OCI-LY1 (cell line): ENCODE measurements around the gene LYPD6.
"Not testable (repeated sequence)": the region's sequence is repeated elsewhere in the genome, so short reads cannot be mapped to it uniquely, and the experiment has no call there.

Source experiments
- H2AFZ ChIP-seq: fragments of 200-600 bp; sonication (generic), shearing (Covaris generic); 2 replicates; pipeline ENCODE4 v1.6.0; 2014; ENCODE audit warnings: antibody characterized with exemption, mild to moderate bottlenecking, low read length
- H3F3A ChIP-seq: fragments of 200-600 bp; sonication (generic), shearing (Covaris generic); 2 replicates; pipeline ENCODE4 v1.6.0; 2014; ENCODE audit warnings: mild to moderate bottlenecking, antibody characterized with exemption, low read length, moderate library complexity; ENCODE audit not compliant: insufficient read depth
- H3K27ac ChIP-seq: fragments of 200-600 bp; sonication (generic); 2 replicates; pipeline ENCODE4 v1.5.1; 2014; ENCODE audit warnings: low read length, mixed run types, mild to moderate bottlenecking, low read depth; ENCODE audit not compliant: poor library complexity, severe bottlenecking
- H3K27me3 ChIP-seq: fragments of 200-600 bp; sonication (generic); 2 replicates; pipeline ENCODE4 v1.6.0; 2014; ENCODE audit warnings: antibody characterized with exemption, mild to moderate bottlenecking, low read length, moderate library complexity; ENCODE audit not compliant: insufficient read depth
- H3K36me3 ChIP-seq: fragments of 200-600 bp; sonication (generic); 2 replicates; pipeline ENCODE4 v1.6.1; 2014; ENCODE audit warnings: mild to moderate bottlenecking, antibody characterized with exemption, low read length, moderate library complexity, mixed read lengths; ENCODE audit not compliant: insufficient read depth
- H3K4me1 ChIP-seq: fragments of 200-600 bp; sonication (generic); 2 replicates; pipeline ENCODE4 v1.5.1; 2014; ENCODE audit warnings: mild to moderate bottlenecking, low read length, moderate library complexity; ENCODE audit not compliant: insufficient read depth, severe bottlenecking
- H3K4me2 ChIP-seq: fragments of 200-600 bp; sonication (generic), shearing (Covaris generic); 2 replicates; pipeline ENCODE4 v1.6.1; 2014; ENCODE audit warnings: low read length
- H3K4me3 ChIP-seq: fragments of 200-600 bp; sonication (generic); 2 replicates; pipeline ENCODE4 v1.5.1; 2014; ENCODE audit warnings: low read length, low read depth, mild to moderate bottlenecking, mixed read lengths; ENCODE audit not compliant: poor library complexity, severe bottlenecking
- H3K79me2 ChIP-seq: fragments of 200-600 bp; shearing (Covaris generic); 2 replicates; pipeline ENCODE4 v1.6.1; 2016; ENCODE audit warnings: mixed run types, low read length, mixed read lengths; ENCODE audit not compliant: insufficient read depth
- H3K9ac ChIP-seq: fragments of 200-600 bp; sonication (generic), shearing (Covaris generic); 2 replicates; pipeline ENCODE4 v1.6.1; 2014; ENCODE audit warnings: mild to moderate bottlenecking, low read length, mixed read lengths
- H3K9me2 ChIP-seq: fragments of 200-600 bp; sonication (generic), shearing (Covaris generic); 2 replicates; pipeline ENCODE4 v1.6.1; 2014; ENCODE audit warnings: low read depth, mild to moderate bottlenecking, low read length, mixed read lengths
- H3K9me3 ChIP-seq: fragments of 200-600 bp; shearing (Covaris generic); 2 replicates; pipeline ENCODE4 v1.6.1; 2014; ENCODE audit warnings: low read length, mixed read lengths
- H4K20me1 ChIP-seq: fragments of 200-600 bp; sonication (generic), shearing (Covaris generic); 2 replicates; pipeline ENCODE4 v1.6.0; 2016; ENCODE audit warnings: mild to moderate bottlenecking, low read length; ENCODE audit not compliant: insufficient read depth
- EZH2 ChIP-seq: fragments of 200-600 bp; sonication (generic), shearing (Covaris generic); IDR thresholded peaks from 2 replicates; pipeline ENCODE4 v1.8.0; 2017; ENCODE audit warnings: borderline replicate concordance, mixed run types, mild to moderate bottlenecking, antibody characterized with exemption, low read length, moderate library complexity, mixed read lengths
- TF ChIP-seq, protein P1 (sequence below): fragments of 200-600 bp; sonication (generic), shearing (Covaris generic); IDR thresholded peaks from 2 replicates; pipeline ENCODE4 v1.5.1; 2017; ENCODE audit warnings: mild to moderate bottlenecking, antibody characterized with exemption, low read length, moderate library complexity, mixed read lengths

Gene LYPD6

DNA sequence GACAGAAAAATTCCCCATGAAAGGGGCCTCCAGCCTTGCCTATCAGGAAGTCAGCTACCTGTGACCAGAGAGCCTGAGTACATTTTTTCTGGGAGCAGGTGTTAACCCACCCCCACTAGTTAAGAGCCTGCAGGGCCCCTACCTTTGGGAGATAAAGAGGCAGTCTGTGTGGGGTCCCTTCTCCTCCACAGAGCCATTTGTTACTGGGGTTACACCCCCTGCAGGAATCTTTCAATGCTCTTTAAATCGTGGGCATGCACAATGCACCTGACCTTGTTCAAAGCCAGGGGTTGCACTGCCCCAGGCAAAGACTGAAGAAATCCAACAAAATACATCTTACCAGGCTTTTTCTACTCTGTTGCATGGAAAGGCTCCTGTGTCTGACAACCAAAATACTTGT is 15.7 kb upstream of the LYPD6 start:
- no peaks in the 10 kb centered on the region for H3K4me1 ChIP-seq
- H2AFZ ChIP-seq, result no peak overlapping the region
- no peaks in the 10 kb centered on the region for H3K9me2 ChIP-seq
- no peaks in the 10 kb centered on the region for H3K79me2 ChIP-seq
- no peak overlapping the region for H3K27ac ChIP-seq
- no peak overlapping the region for H3K4me2 ChIP-seq
- no peaks in the 10 kb centered on the region for H3K9me3 ChIP-seq
- no peaks in the 10 kb centered on the region for H4K20me1 ChIP-seq
- H3K9ac ChIP-seq, result no peak overlapping the region
- no peaks in the 10 kb centered on the region for H3K36me3 ChIP-seq
- H3F3A ChIP-seq, result no peaks in the 10 kb centered on the region
- H3K4me3 ChIP-seq, result no peak overlapping the region
- TF ChIP-seq EZH2, result no peak
- TF ChIP-seq, protein P1, sequence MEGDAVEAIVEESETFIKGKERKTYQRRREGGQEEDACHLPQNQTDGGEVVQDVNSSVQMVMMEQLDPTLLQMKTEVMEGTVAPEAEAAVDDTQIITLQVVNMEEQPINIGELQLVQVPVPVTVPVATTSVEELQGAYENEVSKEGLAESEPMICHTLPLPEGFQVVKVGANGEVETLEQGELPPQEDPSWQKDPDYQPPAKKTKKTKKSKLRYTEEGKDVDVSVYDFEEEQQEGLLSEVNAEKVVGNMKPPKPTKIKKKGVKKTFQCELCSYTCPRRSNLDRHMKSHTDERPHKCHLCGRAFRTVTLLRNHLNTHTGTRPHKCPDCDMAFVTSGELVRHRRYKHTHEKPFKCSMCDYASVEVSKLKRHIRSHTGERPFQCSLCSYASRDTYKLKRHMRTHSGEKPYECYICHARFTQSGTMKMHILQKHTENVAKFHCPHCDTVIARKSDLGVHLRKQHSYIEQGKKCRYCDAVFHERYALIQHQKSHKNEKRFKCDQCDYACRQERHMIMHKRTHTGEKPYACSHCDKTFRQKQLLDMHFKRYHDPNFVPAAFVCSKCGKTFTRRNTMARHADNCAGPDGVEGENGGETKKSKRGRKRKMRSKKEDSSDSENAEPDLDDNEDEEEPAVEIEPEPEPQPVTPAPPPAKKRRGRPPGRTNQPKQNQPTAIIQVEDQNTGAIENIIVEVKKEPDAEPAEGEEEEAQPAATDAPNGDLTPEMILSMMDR, result no peak
- H3K27me3 ChIP-seq, result no peaks in the 10 kb centered on the region

DNA sequence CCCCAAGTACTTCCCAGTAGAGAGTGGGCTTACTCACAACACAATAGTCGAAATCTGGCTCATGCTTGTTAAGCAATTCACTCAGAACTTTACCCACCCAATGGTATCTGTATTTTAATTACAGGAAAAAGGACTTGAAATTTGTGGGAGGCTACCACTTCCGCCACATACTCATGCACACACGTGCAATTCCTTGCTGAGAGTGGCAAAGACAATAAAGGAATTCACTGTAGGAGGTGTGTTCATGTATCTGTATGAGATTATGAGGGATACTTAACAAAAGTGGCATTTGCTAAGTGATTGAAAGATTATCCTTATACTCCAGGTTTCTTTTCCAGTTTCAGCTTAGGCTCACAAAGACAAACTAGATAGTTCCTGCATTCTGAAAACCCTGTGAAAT is 14.9 kb upstream of the LYPD6 start:
- Histone ChIP-seq H3K27me3 (no peaks in the 10 kb centered on the region), H3K4me2 (no peak overlapping the region), H3K4me3 (no peak overlapping the region), H3K9me2 (no peaks in the 10 kb centered on the region), H4K20me1 (no peaks in the 10 kb centered on the region), H2AFZ (no peak overlapping the region), H3K27ac (no peak overlapping the region), H3K79me2 (no peaks in the 10 kb centered on the region), H3K4me1 (no peaks in the 10 kb centered on the region), H3K9ac (no peak overlapping the region), H3K9me3 (no peaks in the 10 kb centered on the region), H3K36me3 (no peaks in the 10 kb centered on the region), H3F3A (no peaks in the 10 kb centered on the region)
- TF ChIP-seq, protein P1, result no peak
- TF ChIP-seq EZH2, result no peak

DNA sequence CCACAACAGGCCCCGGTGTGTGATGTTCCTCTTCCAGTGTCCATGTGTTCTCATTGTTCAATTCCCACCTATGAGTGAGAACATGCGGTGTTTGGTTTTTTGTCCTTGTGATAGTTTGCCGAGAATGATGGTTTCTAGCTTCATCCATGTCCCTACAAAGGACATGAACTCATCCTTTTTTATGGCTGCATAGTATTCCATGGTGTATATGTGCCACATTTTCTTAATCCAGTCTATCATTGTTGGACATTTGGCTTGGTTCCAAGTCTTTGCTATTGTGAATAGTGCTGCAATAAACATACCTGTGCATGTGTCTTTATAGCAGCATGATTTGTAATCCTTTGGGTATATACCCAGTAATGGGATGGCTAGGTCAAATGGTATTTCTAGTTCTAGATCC is 11.8 kb upstream of the LYPD6 start:
- H3K4me3 ChIP-seq, H3K4me1 ChIP-seq, H3K4me2 ChIP-seq, H3K36me3 ChIP-seq, H4K20me1 ChIP-seq, H3K9me3 ChIP-seq, H3K79me2 ChIP-seq, H3F3A ChIP-seq, H2AFZ ChIP-seq, H3K9me2 ChIP-seq, H3K27ac ChIP-seq, H3K27me3 ChIP-seq, H3K9ac ChIP-seq: not testable (repeated sequence)

DNA sequence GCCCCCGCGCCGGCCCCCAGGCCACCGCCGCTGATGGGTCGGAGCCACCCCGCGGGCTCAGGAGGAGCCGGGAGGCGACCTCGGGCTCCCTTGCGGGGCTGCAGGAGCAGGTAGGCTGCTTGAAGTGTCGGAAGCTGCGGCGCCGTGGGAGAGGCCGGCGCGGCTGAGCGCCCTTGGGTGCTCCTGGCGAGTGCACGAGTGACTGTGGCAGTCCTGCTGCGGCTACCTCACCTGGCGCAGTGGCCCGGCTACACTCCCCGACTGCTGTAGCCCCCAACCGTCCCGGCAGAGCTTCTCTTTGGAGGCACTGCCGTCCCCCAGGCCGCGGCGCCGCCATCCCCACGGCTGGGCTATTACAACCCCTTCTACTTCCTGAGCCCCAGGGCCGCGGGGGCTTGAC is 10.0 kb upstream of the LYPD6 start:
- Histone ChIP-seq H2AFZ (no peak overlapping the region), H3K4me2 (no peak overlapping the region), H3K9ac (no peak overlapping the region), H4K20me1 (no peaks in the 10 kb centered on the region), H3K79me2 (no peaks in the 10 kb centered on the region), H3K4me3 (no peak overlapping the region), H3K27me3 (no peaks in the 10 kb centered on the region), H3K9me3 (no peaks in the 10 kb centered on the region), H3K27ac (no peak overlapping the region), H3F3A (no peaks in the 10 kb centered on the region), H3K9me2 (no peaks in the 10 kb centered on the region), H3K4me1 (no peaks in the 10 kb centered on the region), H3K36me3 (no peaks in the 10 kb centered on the region)
- TF ChIP-seq EZH2, result no peak
